Fibroblast of lung (primary cell): ENCODE measurements around the gene MST1R. TPM values are rescaled to one million over a fixed set of nuclear protein-coding genes. Genes with fewer than 3 reads are reported as not detected.

Experiments
- DNase-seq, 2 donors: peaks; one replicate each; pipeline versions ENCODE4 v3.0.0 to v3.0.0-alpha.2; 2010; ENCODE audit warnings: low read depth in 2 of 2
- H2AFZ ChIP-seq: 2 replicates; pipeline ENCODE4 v1.5.1; 2012; ENCODE audit warnings: low read length, control low read depth, inconsistent platforms
- H3K27ac ChIP-seq: 2 replicates; pipeline ENCODE4 v1.5.1; 2011; ENCODE audit warnings: low read length, control low read depth; ENCODE audit not compliant: insufficient read depth
- H3K27me3 ChIP-seq: 2 replicates; pipeline ENCODE4 v1.5.1; 2011; ENCODE audit warnings: mild to moderate bottlenecking, low read length; ENCODE audit not compliant: control insufficient read depth, insufficient read depth
- H3K36me3 ChIP-seq: 2 replicates; pipeline ENCODE4 v1.5.1; 2011; ENCODE audit warnings: low read length; ENCODE audit not compliant: control insufficient read depth, insufficient read depth
- H3K4me1 ChIP-seq: 2 replicates; pipeline ENCODE4 v1.5.1; 2011; ENCODE audit warnings: low read length; ENCODE audit not compliant: control insufficient read depth, insufficient read depth; ENCODE audit errors: extremely low read depth
- H3K4me2 ChIP-seq: 2 replicates; pipeline ENCODE4 v1.5.1; 2011; ENCODE audit warnings: low read length, control low read depth; ENCODE audit not compliant: insufficient read depth; ENCODE audit errors: extremely low read depth
- H3K4me3 ChIP-seq, 4 experiments: fragments of 200-600 bp in 1 of 4; sonication (generic) in 1 of 4; replicated peaks in 1 of 4; 2 replicates each; pipeline ENCODE4 v1.5.1; 2011 to 2016; ENCODE audit warnings: low read length in 4 of 4, low read depth in 3 of 4, mild to moderate bottlenecking in 3 of 4, control low read depth in 2 of 4, inconsistent platforms in 1 of 4, mixed read lengths in 1 of 4; ENCODE audit not compliant: insufficient read depth in 1 of 4; ENCODE audit errors: control extremely low read depth in 1 of 4
- H3K79me2 ChIP-seq: 2 replicates; pipeline ENCODE4 v1.5.1; 2012; ENCODE audit warnings: mild to moderate bottlenecking, low read length, inconsistent platforms; ENCODE audit not compliant: control insufficient read depth, insufficient read depth
- H3K9ac ChIP-seq: 2 replicates; pipeline ENCODE4 v1.5.1; 2011; ENCODE audit warnings: mild to moderate bottlenecking, low read length, control low read depth; ENCODE audit not compliant: insufficient read depth
- H3K9me3 ChIP-seq: 2 replicates; pipeline ENCODE4 v1.5.1; 2012; ENCODE audit warnings: low read depth, low read length; ENCODE audit not compliant: control insufficient read depth, insufficient read depth
- H4K20me1 ChIP-seq: 2 replicates; pipeline ENCODE4 v1.5.1; 2011; ENCODE audit warnings: low read length; ENCODE audit not compliant: control insufficient read depth, insufficient read depth; ENCODE audit errors: extremely low read depth
- CTCF ChIP-seq, 2 donors: IDR thresholded peaks in 1 of 2; conservative IDR thresholded peaks in 1 of 2; 1 replicate in 1 of 2; 2 replicates in 1 of 2; pipeline ENCODE4 v1.5.1; 2011 to 2012; ENCODE audit warnings: low read length in 2 of 2, control low read depth in 1 of 2, inconsistent platforms in 1 of 2, low read depth in 1 of 2, mild to moderate bottlenecking in 1 of 2
- EZH2 ChIP-seq: IDR thresholded peaks from 2 replicates; pipeline ENCODE4 v1.5.1; 2012; ENCODE audit warnings: low read length, control low read depth, mild to moderate bottlenecking; ENCODE audit errors: missing control alignments
- polyA plus RNA-seq, 2 donors: library from polyadenylated mRNA; depleted of rRNA in 1 of 2; stranded (reverse) in 1 of 2; unstranded in 1 of 2; fragments of >200 nt; gene quantifications; 2 replicates each; pipeline ENCODE4 v1.2.1, GENCODE V29; 2011 to 2012; ENCODE audit warnings: missing spikeins in 1 of 2
- total RNA-seq: library from RNA; depleted of rRNA; stranded (reverse); fragments of >200 nt; gene quantifications from 2 replicates; pipeline ENCODE4 v1.2.1, GENCODE V29; 2014

MST1R gene
- total and polyA plus RNA-seq, 2 donors (not counting 1 experiment from before 2014, with no cell fraction given): 0.52 to 3.0 TPM

DNA sequence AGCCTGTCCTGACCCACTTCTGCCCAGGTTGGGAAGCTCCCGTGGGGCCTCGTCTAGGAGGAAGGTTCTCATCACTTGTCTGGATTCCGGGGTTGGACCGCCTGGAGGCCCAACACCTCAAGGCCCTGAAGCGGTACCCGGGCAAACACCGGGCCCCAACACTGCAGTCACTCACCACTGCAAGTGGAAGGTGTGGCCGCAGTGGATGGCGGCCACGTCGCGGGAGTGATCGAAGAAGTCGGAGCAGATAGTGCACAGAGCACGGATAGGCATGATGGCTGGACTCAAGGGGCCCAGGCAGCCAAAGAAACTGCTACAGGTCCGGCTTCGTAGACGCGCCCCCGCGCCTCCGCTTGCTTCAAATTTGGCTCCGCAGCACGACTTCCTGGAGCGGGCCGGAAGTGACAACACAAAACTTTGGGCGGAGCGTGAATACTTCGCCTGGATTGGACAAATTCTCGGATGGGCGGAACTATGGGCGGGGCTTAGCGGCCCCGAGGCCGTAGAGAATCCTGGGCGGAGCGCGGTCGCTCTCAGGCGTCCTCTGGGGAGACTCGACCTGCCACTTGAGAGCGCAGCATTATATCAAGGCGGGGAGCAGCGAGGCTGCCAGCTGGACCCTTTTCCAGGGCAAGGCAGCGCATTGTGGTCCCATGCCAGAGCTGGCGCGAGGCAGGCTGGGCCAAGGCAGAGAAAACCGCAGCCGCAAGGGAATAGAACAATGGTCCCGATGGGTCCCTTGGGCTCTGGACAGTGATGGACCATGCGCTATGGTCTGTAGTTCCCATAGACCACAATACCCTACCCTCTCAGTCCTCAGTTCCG, 47.3 kb downstream of the MST1R start, which contains the start of gene TRAIP:
TRAIP (minus strand) TSS at position 384 of the 825 bp plus-strand sequence; CDS start at position 273, 111 bp downstream.
- H3K27me3 ChIP-seq: no peaks in the 10 kb centered on the region
- H3K9ac ChIP-seq: peak within 1 kb of the TSS; percentile 50
- peaks cover 3% of the 10 kb centered on the region for H3K4me1 ChIP-seq
- peak within 1 kb of the TSS; percentile 99 for H2AFZ ChIP-seq
- peaks cover 8% of the 10 kb centered on the region for H3K79me2 ChIP-seq
- peak within 1 kb of the TSS; percentile 39 for H3K27ac ChIP-seq
- peak within 1 kb of the TSS; percentile 66 to 74 (median 70) for H3K4me3 ChIP-seq
- H4K20me1 ChIP-seq: no peaks in the 10 kb centered on the region
- H3K36me3 ChIP-seq: no peaks in the 10 kb centered on the region
- no peaks in the 10 kb centered on the region for H3K9me3 ChIP-seq
- TF ChIP-seq EZH2 (no peak), CTCF (conservative IDR thresholded peaks at IDR 0.05 in 1 of 2, IDR thresholded peaks at IDR 0.05 in 1 of 2; ENCODE audit: low read depth in 1 of 2, low read length in 2 of 2) (no peak)
- peak; percentile 88 to 91 for DNase-seq
- H3K4me2 ChIP-seq: peak within 1 kb of the TSS; percentile 87

DNA sequence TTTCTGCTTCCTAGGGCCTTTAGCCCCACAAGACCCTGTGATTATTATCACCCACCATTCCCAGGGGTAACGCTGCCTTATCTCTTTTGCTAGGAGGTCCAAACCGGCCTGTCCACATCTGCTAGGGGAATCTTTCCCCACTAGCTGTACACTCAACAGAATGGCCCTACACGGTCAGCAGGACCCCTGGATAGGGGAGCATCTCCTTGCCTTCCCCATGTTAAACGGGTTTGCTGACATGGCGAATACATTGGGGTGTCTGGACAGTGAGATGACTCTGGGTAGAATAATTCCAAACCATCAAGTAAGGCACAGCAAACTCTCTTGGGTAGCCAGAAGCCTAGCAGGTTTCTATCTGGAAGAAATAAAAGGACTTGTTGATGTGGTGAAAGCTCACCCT, 48.0 kb downstream of the MST1R start:
- no peaks in the 10 kb centered on the region for H3K27me3 ChIP-seq
- H3K4me1 ChIP-seq: peaks cover 3% of the 10 kb centered on the region
- DNase-seq: no peak
- peak overlapping the region; percentile 87 for H3K4me2 ChIP-seq
- H3K36me3 ChIP-seq: no peaks in the 10 kb centered on the region
- no peak for TF ChIP-seq EZH2
- TF ChIP-seq CTCF (conservative IDR thresholded peaks at IDR 0.05 in 1 of 2, IDR thresholded peaks at IDR 0.05 in 1 of 2; ENCODE audit: low read depth in 1 of 2, low read length in 2 of 2): no peak
- H3K27ac ChIP-seq: peak overlapping the region; percentile 39
- H3K9me3 ChIP-seq: no peaks in the 10 kb centered on the region
- H3K4me3 ChIP-seq: peak overlapping the region; percentile 66 to 74 (median 70)
- H3K9ac ChIP-seq: no peak overlapping the region
- H2AFZ ChIP-seq: peak overlapping the region; percentile 99
- no peaks in the 10 kb centered on the region for H4K20me1 ChIP-seq
- peaks cover 8% of the 10 kb centered on the region for H3K79me2 ChIP-seq

GRCh38 chr3:49845694-49846093, 58.0 kb downstream of the MST1R start:
- no peaks in the 10 kb centered on the region for H3K79me2 ChIP-seq

More at GRCh38 chr3:49845694-49846093, 58.0 kb downstream of the MST1R start:
- Histone ChIP-seq H3K4me2 (no peak overlapping the region), H4K20me1 (no peaks in the 10 kb centered on the region), H3K4me1 (no peaks in the 10 kb centered on the region), H3K27ac (no peak overlapping the region), H3K4me3 (no peak overlapping the region), H3K27me3 (no peaks in the 10 kb centered on the region), H3K9me3 (no peaks in the 10 kb centered on the region), H3K9ac (no peak overlapping the region), H2AFZ (no peak overlapping the region), H3K36me3 (no peaks in the 10 kb centered on the region)
- no peak for DNase-seq
- TF ChIP-seq CTCF (conservative IDR thresholded peaks at IDR 0.05 in 1 of 2, IDR thresholded peaks at IDR 0.05 in 1 of 2; ENCODE audit: low read depth in 1 of 2, low read length in 2 of 2): no peak
- no peak for TF ChIP-seq EZH2
